GM12872 (cell line): ENCODE measurements around the gene EGFR.

ENCODE experiments used
- TF ChIP-seq, protein P1 (sequence below): IDR thresholded peaks from 3 replicates; pipeline ENCODE4 v1.5.1; 2011; ENCODE audit warnings: low read depth, mild to moderate bottlenecking, low read length, moderate library complexity; ENCODE audit not compliant: insufficient read depth

EGFR gene

GRCh38 chr7:54995166-54995565 lies 23.7 kb upstream of the EGFR start:
- TF ChIP-seq, protein P1, sequence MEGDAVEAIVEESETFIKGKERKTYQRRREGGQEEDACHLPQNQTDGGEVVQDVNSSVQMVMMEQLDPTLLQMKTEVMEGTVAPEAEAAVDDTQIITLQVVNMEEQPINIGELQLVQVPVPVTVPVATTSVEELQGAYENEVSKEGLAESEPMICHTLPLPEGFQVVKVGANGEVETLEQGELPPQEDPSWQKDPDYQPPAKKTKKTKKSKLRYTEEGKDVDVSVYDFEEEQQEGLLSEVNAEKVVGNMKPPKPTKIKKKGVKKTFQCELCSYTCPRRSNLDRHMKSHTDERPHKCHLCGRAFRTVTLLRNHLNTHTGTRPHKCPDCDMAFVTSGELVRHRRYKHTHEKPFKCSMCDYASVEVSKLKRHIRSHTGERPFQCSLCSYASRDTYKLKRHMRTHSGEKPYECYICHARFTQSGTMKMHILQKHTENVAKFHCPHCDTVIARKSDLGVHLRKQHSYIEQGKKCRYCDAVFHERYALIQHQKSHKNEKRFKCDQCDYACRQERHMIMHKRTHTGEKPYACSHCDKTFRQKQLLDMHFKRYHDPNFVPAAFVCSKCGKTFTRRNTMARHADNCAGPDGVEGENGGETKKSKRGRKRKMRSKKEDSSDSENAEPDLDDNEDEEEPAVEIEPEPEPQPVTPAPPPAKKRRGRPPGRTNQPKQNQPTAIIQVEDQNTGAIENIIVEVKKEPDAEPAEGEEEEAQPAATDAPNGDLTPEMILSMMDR: no peak

DNA sequence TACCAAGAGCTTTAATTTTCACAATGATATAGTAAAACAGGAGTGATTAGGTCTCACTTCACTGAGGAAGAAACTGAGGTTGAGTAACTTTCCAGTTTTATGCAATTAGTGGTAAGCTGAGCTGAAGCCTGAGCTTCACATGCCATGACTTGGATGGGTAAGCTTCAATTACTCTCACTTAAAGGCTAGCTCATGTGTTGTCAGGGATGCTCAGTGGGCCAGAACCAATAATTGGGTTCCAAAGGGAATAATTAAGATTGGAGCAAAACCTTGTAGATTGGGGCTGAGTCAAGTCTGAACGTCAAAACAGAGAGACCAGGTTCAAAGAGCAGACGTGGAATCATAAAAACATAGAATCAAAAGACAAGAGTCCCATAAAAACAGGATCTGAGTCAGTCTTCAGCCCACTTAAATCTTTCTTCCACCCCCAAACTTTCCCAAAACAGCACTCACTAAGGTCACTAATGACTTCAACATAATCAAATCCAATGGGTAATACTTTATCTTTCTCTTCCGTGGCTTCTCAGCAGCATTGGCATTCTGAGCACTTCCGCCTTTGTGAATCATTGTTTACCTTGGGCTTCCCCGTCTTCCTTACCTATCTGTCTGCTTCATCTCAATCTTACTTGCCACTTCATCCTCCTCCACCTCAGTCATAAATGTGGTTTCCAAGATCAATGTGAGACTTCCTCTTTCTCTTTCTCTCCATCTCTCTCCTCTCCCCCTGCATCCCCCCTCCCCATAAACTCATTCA lies 23.0 kb upstream of the EGFR start:
- TF ChIP-seq, protein P1: no peak

- TF ChIP-seq, protein P1: no peak
Measured at GRCh38 chr7:54996391-54996790, 22.4 kb upstream of the EGFR start.

DNA sequence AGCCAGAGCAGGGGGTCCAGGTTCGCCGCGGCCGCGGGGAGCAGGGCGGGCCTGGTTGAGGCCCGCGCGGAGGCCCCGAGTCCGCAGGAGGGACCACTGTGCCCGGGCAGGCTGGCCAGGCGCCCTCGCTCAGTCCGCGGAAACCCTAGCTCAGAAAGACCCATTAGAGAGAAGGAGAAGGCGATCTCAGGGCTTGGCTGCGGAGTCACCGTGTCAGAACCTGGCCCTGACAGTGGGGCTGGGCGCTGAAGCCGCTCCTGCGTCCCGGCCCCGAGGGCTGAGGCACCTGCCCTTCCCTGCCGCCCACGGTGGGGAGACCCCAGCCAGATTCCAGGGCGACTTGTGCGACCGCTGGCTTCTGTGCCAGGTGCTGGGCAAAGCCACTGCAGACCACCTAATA lies 14.2 kb upstream of the EGFR start:
- TF ChIP-seq, protein P1: no peak

DNA sequence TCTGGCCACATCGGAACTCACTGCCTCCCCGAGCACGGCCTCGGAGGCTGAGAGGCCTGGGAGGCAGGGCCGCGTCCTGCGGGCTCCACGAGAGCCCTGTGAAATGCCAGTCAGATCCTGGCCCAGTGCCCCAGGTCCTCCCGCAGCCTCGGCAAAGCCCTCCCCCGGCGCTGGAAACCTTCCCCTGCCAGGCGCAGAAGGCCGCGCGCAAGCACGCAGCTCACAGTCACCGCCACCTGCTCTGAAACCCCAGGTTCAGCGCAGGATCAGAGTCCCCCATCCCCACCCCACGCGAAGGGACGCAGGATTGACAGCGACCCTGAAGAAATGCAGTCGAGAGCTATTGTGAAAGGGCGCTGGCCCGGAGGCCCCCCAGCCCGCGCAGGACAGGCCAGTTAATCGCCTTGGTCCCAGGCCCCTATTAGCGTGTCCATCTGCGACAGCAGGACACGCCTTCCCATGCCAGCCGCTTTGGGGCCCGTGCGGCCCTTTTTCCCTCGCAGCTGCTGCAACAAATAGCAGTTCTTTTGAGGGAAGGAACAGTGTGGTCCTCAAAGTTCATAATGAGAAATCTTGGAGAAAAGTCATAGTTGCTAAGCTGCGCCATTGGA lies 13.5 kb upstream of the EGFR start:
- TF ChIP-seq, protein P1: no peak

DNA sequence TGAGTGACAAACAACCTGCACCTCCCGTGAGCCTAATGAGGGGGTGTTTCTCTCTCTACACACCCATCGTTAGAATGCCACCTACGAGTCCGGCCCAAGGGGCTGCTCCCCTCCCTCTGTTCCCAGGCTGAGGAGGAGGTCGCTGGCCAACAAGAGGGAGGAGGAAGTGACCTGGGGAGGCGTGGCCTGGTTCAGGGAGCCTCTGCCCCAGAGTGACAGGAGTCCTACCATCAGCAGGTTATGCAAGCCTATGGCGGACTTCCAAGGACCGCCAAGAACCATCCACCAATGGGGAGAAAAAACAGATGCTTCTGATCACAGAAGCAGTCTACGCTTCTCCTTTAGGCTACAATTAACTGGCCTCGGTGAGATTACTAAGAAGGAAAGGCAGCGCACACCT lies 12.3 kb upstream of the EGFR start:
- TF ChIP-seq, protein P1: no peak

- TF ChIP-seq, protein P1: no peak
Measured at GRCh38 chr7:55013851-55014250, 5.0 kb upstream of the EGFR start.
